Keratinocyte (primary cell): ENCODE results near the gene BAIAP2L2. TPM values are rescaled to one million over a fixed set of nuclear protein-coding genes. Genes with fewer than 3 reads are reported as not detected.

ENCODE experiments used
- DNase-seq: peaks from one replicate; pipeline ENCODE4 v3.0.0-alpha.2; 2011; ENCODE audit warnings: low read depth, missing footprints, low spot score
- FAIRE-seq: peaks from 2 replicates; lab custom pipeline; 2011; peaks lifted over from hg19 to GRCh38; lab: Jason Lieb, UNC
- H2AFZ ChIP-seq: 2 replicates; pipeline ENCODE4 v1.6.0; 2012; ENCODE audit warnings: low read length, control low read depth, inconsistent platforms; ENCODE audit not compliant: control insufficient read depth
- H3K27ac ChIP-seq: 2 replicates; pipeline ENCODE4 v1.5.1; 2011; ENCODE audit warnings: low read length; ENCODE audit not compliant: control insufficient read depth, insufficient read depth
- H3K27me3 ChIP-seq: 3 replicates; pipeline ENCODE4 v1.6.0; 2011; ENCODE audit warnings: low read length; ENCODE audit not compliant: control insufficient read depth, insufficient read depth; ENCODE audit errors: extremely low read depth
- H3K36me3 ChIP-seq, 2 experiments: 2 replicates in 1 of 2; 3 replicates in 1 of 2; pipeline ENCODE4 v1.5.1; 2011; ENCODE audit warnings: low read length in 2 of 2, mild to moderate bottlenecking in 1 of 2; ENCODE audit not compliant: control insufficient read depth in 2 of 2, insufficient read depth in 2 of 2; ENCODE audit errors: extremely low read depth in 1 of 2
- H3K4me1 ChIP-seq: 3 replicates; pipeline ENCODE4 v1.5.1; 2011; ENCODE audit warnings: low read length; ENCODE audit not compliant: control insufficient read depth, insufficient read depth; ENCODE audit errors: extremely low read depth
- H3K4me2 ChIP-seq: 3 replicates; pipeline ENCODE4 v1.6.0; 2011; ENCODE audit warnings: low read depth, low read length; ENCODE audit not compliant: control insufficient read depth, insufficient read depth; ENCODE audit errors: extremely low read depth
- H3K4me3 ChIP-seq, 3 experiments: fragments of 200-600 bp in 1 of 3; sonication (generic) in 1 of 3; 2 replicates in 2 of 3; 3 replicates in 1 of 3; pipeline ENCODE4 v1.5.1; 2011 to 2016; ENCODE audit warnings: low read length in 3 of 3, mild to moderate bottlenecking in 3 of 3, control low read depth in 2 of 3, inconsistent platforms in 1 of 3, low read depth in 1 of 3, mixed read lengths in 1 of 3, mixed run types in 1 of 3, moderate library complexity in 1 of 3; ENCODE audit not compliant: control insufficient read depth in 2 of 3, insufficient read depth in 2 of 3; ENCODE audit errors: extremely low read depth in 1 of 3
- H3K79me2 ChIP-seq: 2 replicates; pipeline ENCODE4 v1.6.0; 2012; ENCODE audit warnings: low read length; ENCODE audit not compliant: control insufficient read depth, insufficient read depth
- H3K9ac ChIP-seq: 3 replicates; pipeline ENCODE4 v1.6.0; 2011; ENCODE audit warnings: low read length; ENCODE audit not compliant: control insufficient read depth, insufficient read depth; ENCODE audit errors: extremely low read depth
- H3K9me1 ChIP-seq: 3 replicates; pipeline ENCODE4 v1.6.0; 2011; ENCODE audit warnings: low read length; ENCODE audit not compliant: control insufficient read depth, insufficient read depth; ENCODE audit errors: extremely low read depth
- H3K9me3 ChIP-seq: 2 replicates; pipeline ENCODE4 v1.5.1; 2012; ENCODE audit warnings: low read depth, low read length; ENCODE audit not compliant: control insufficient read depth
- H4K20me1 ChIP-seq: 3 replicates; pipeline ENCODE4 v1.6.0; 2011; ENCODE audit warnings: low read length; ENCODE audit not compliant: control insufficient read depth, insufficient read depth; ENCODE audit errors: extremely low read depth
- CTCF ChIP-seq, 3 experiments: IDR thresholded peaks in 1 of 3; conservative IDR thresholded peaks in 1 of 3; optimal IDR thresholded peaks in 1 of 3; 2 replicates in 2 of 3; 3 replicates in 1 of 3; pipeline versions ENCODE3 to v1.5.1; 2011; ENCODE audit warnings: low read length in 3 of 3, mild to moderate bottlenecking in 3 of 3, moderate library complexity in 2 of 3, control low read depth in 1 of 3, inconsistent platforms in 1 of 3; ENCODE audit not compliant: insufficient read depth in 2 of 3; ENCODE audit errors: extremely low read depth in 1 of 3
- EZH2 ChIP-seq: IDR thresholded peaks from one replicate; pipeline ENCODE4 v1.6.1; 2012; ENCODE audit warnings: inconsistent platforms, mild to moderate bottlenecking, low read length, moderate library complexity
- dilution Hi-C: fragments of 300-500 bp; cut with MboI; formaldehyde crosslinking; loops from one replicate; pipeline ENCODE4 v1.7.0; 2020; ENCODE audit warnings: low sequenced_read_pairs; ENCODE audit not compliant: extremely low pct_ligation_motif_present
- polyA plus RNA-seq, 5 experiments: library from polyadenylated mRNA; depleted of rRNA in 3 of 5; stranded (reverse) in 3 of 5; stranded (forward) in 1 of 5; unstranded in 1 of 5; fragments of >200 nt; gene quantifications; 1 replicate in 1 of 5; 2 replicates in 3 of 5; 3 replicates in 1 of 5; pipeline versions ENCODE4 v1.2.1 to v1.2.3, GENCODE V29; 2011 to 2012; ENCODE audit warnings: missing spikeins in 2 of 5, low read depth in 1 of 5, low replicate concordance in 1 of 5

Gene BAIAP2L2
- polyA plus RNA-seq, 1 donor (not counting 4 experiments of a cell fraction or from before 2014, with no cell fraction given) = 2.3 TPM

GRCh38 chr22:38135133-38135706, 24.7 kb upstream of the BAIAP2L2 start:
- Histone ChIP-seq H3K27ac (peak overlapping the region; percentile 66), H3K79me2 (no peaks in the 10 kb centered on the region), H3K27me3 (no peaks in the 10 kb centered on the region), H2AFZ (peak overlapping the region; percentile 71), H3K4me1 (peaks cover 13% of the 10 kb centered on the region), H3K36me3 (peaks cover 0 to 5% of the 10 kb centered on the region in 2 experiments), H3K4me3 (no peak overlapping the region), H3K9me3 (no peaks in the 10 kb centered on the region), H3K9ac (peak overlapping the region; percentile 26), H4K20me1 (no peaks in the 10 kb centered on the region), H3K4me2 (peak overlapping the region; percentile 50), H3K9me1 (no peaks in the 10 kb centered on the region)
- peak; percentile 100 for FAIRE-seq
- TF ChIP-seq CTCF (optimal IDR thresholded peaks at IDR 0.05 in 1 of 3, IDR thresholded peaks at IDR 0.05 in 1 of 3, conservative IDR thresholded peaks at IDR 0.05 in 1 of 3; ENCODE audit: extremely low read depth in 1 of 3, insufficient read depth in 2 of 3, low read length in 3 of 3) (no peak), EZH2 (no peak)
- peak; percentile 81 for DNase-seq
- dilution Hi-C loops = no loop called here

- Histone ChIP-seq H3K27me3 (no peaks in the 10 kb centered on the region), H2AFZ (no peak overlapping the region), H3K79me2 (no peaks in the 10 kb centered on the region), H3K4me2 (no peak overlapping the region), H3K27ac (no peak overlapping the region), H3K9ac (no peak overlapping the region), H3K9me1 (no peaks in the 10 kb centered on the region), H3K9me3 (no peaks in the 10 kb centered on the region), H3K4me1 (peaks cover 13% of the 10 kb centered on the region), H3K4me3 (no peak overlapping the region), H3K36me3 (peaks cover 0 to 5% of the 10 kb centered on the region in 2 experiments), H4K20me1 (no peaks in the 10 kb centered on the region)
- no peak for DNase-seq
- TF ChIP-seq EZH2 = no peak
- no peak for TF ChIP-seq CTCF (optimal IDR thresholded peaks at IDR 0.05 in 1 of 3, IDR thresholded peaks at IDR 0.05 in 1 of 3, conservative IDR thresholded peaks at IDR 0.05 in 1 of 3; ENCODE audit: extremely low read depth in 1 of 3, insufficient read depth in 2 of 3, low read length in 3 of 3)
- dilution Hi-C loops = no loop called here
- no peak for FAIRE-seq
These were observed 22.8 kb upstream of the BAIAP2L2 start for GRCh38 chr22:38133331-38133730.
